ENCODE measurements around the gene ANGPTL7. TPM values are rescaled to one million over a fixed set of nuclear protein-coding genes. Genes with fewer than 3 reads are reported as not detected.

Gene ANGPTL7
- total and polyA plus RNA-seq, 7 donors: 0.10 to 1.6 (median 0.83) TPM

DNA sequence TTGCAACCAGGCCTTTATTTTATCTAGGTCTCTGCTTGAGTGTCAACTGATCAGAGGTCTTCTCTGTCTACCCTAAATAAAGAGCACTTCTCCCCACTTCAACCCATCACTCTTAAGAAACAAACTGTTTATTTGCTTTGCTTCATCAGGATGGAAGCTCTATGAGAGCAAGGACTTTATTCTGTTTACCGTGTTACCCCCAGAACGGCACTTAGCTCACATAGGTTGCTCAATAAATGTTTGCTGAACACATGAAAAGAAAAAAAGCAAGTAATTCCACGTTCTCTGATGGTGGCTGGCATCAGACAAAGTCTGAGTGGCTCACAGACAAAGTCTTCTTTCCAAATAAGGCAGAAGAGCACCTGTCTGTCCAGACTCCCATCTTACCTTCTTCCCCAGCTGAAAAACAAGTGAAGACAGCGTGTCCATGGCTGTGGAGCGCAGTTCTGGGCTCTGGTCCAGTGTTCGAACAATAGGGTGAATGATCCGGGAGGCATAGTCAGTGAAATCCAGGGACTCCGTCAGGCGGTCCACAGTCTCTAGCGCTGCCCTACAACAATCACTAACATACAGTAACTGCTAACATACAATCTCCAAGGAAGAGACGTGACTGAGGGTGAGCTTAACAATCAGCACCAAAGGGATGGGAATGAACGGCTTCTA lies 22.9 kb downstream of the ANGPTL7 start:
- no peak for ATAC-seq

GRCh38 chr1:11214698-11215380 lies 25.7 kb downstream of the ANGPTL7 start:
- no peak for TF ChIP-seq CTCF (IDR thresholded peaks at IDR 0.05)
- WGBS, 3 donors: 61 to 73% (median 68%) methylated on average over 3 of the region's 3 CpGs
- intact Hi-C loops (cut with DNase I): loop anchor here in 1 of 2 donors (5.0 kb wide), 1 partner anchor 1397 kb away; no protein-coding TSS in a partner anchor

More for the DNA sequence above, 22.9 kb downstream of the ANGPTL7 start:
- H3K4me1 ChIP-seq: no peaks in the 10 kb centered on the region
- DNase-seq: no peak
- intact Hi-C loops (cut with DNase I): no loop called here
- H3K9me3 ChIP-seq: no peaks in the 10 kb centered on the region
- H3K27ac ChIP-seq: no peak overlapping the region
- peaks cover 37 to 100% of the 10 kb centered on the region in 2 donors for H3K36me3 ChIP-seq (ENCODE audit: insufficient read depth in 1 of 2, low read depth in 1 of 2)
- 94 to 97% (median 96%) methylated on average over 12 of the region's 12 CpGs for WGBS, 3 donors
- H3K4me3 ChIP-seq: no peak overlapping the region
- no peak for TF ChIP-seq CTCF (IDR thresholded peaks at IDR 0.05)
- H3K27me3 ChIP-seq (ENCODE audit: insufficient read depth in 3 of 3, low read length in 2 of 3): no peaks in the 10 kb centered on the region

DNA sequence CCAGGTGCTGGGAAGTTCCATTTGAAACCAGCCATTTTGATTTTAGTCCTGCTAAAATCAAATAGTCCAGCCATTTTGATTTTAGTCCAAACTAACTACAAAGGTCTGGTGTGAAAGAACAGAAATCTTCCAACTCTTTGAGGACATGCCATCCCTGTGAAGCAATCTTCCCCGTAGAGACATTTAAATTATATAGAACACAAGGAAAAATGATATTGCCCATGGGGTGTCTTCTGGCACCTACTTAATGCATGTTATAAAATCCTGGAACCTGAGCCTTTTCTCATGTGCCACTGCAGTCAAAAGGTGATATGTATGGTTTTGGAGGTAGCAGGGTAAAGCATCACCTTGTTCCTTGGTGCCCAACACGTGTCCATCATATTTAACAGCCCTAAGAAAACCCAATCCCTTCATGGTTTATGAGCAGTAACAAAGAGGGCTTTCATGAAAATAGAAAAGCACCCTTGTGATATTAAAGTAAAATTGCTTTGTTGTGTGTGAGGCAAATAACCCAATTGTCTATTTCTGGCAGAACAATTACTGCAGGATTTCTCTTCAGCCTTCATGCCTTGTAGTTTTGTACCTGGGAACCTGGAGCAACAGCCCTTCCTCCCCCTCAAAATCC lies 26.3 kb downstream of the ANGPTL7 start:
- Histone ChIP-seq H3K4me1 (no peaks in the 10 kb centered on the region), H3K27ac (no peak overlapping the region), H3K27me3 (ENCODE audit: insufficient read depth in 3 of 3, low read length in 2 of 3) (no peaks in the 10 kb centered on the region), H3K36me3 (ENCODE audit: insufficient read depth in 1 of 2, low read depth in 1 of 2) (peaks cover 28 to 99% of the 10 kb centered on the region in 2 donors), H3K9me3 (no peaks in the 10 kb centered on the region), H3K4me3 (no peak overlapping the region)
- WGBS, 3 donors: 68 to 92% (median 80%) methylated on average over 2 of the region's 2 CpGs
- DNase-seq (no peak), ATAC-seq (no peak)
- no peak for TF ChIP-seq CTCF (IDR thresholded peaks at IDR 0.05)
- intact Hi-C loops (cut with DNase I): loop anchor here in 1 of 2 donors (5.0 kb wide), 1 partner anchor 1397 kb away; no protein-coding TSS in a partner anchor

More at GRCh38 chr1:11214698-11215380, 25.7 kb downstream of the ANGPTL7 start:
- DNase-seq (no peak), ATAC-seq (no peak)
- Histone ChIP-seq H3K36me3 (ENCODE audit: insufficient read depth in 1 of 2, low read depth in 1 of 2) (peaks cover 29 to 100% of the 10 kb centered on the region in 2 donors), H3K27me3 (ENCODE audit: insufficient read depth in 3 of 3, low read length in 2 of 3) (no peaks in the 10 kb centered on the region), H3K4me3 (no peak overlapping the region), H3K27ac (no peak overlapping the region), H3K4me1 (no peaks in the 10 kb centered on the region), H3K9me3 (no peaks in the 10 kb centered on the region)

- intact Hi-C loops (cut with DNase I): loop anchor here in 1 of 2 donors (5.0 kb wide), 1 partner anchor 1396 kb away; no protein-coding TSS in a partner anchor
- ATAC-seq: no peak
- no peak overlapping the region for H3K27ac ChIP-seq
- 95 to 100% (median 98%) methylated on average over 1 of the region's 1 CpG for WGBS, 3 donors
- peaks cover 26 to 99% of the 10 kb centered on the region in 2 donors for H3K36me3 ChIP-seq (ENCODE audit: insufficient read depth in 1 of 2, low read depth in 1 of 2)
- no peak for TF ChIP-seq CTCF (IDR thresholded peaks at IDR 0.05)
- no peak for DNase-seq
- H3K9me3 ChIP-seq: no peaks in the 10 kb centered on the region
- H3K27me3 ChIP-seq (ENCODE audit: insufficient read depth in 3 of 3, low read length in 2 of 3): no peaks in the 10 kb centered on the region
- no peak overlapping the region for H3K4me3 ChIP-seq
- no peaks in the 10 kb centered on the region for H3K4me1 ChIP-seq
Observed at GRCh38 chr1:11216074-11216473, 26.9 kb downstream of the ANGPTL7 start.

Data from psoas muscle (tissue), 8 donors.